ENCODE data around the gene PHF19. TPM values are rescaled to one million over a fixed set of nuclear protein-coding genes. Genes with fewer than 3 reads are reported as not detected.

The PHF19 gene
- total RNA-seq, 1 donor from 2014 or later: 44.9 TPM

GRCh38 chr9:120900824-120901223, 23.8 kb upstream of the PHF19 start:
- no peak overlapping the region for H3K4me3 ChIP-seq
- H3K27ac ChIP-seq: no peak overlapping the region
- H3K27me3 ChIP-seq: no peaks in the 10 kb centered on the region
- intact Hi-C loops (cut with DNase I): no loop called here
- no peak for DNase-seq (ENCODE audit: extremely low spot score in 2 of 2)
- no peaks in the 10 kb centered on the region for H3K9me3 ChIP-seq
- TF ChIP-seq CTCF (IDR thresholded peaks at IDR 0.05): no peak
- TF ChIP-seq POLR2AphosphoS5 (IDR thresholded peaks at IDR 0.05; ENCODE audit: insufficient read depth in 1 of 2, low read depth in 1 of 2): no peak
- no peak for TF ChIP-seq POLR2A (IDR thresholded peaks at IDR 0.05)
- H3K4me1 ChIP-seq: peaks cover 7% of the 10 kb centered on the region
- H3K36me3 ChIP-seq: no peaks in the 10 kb centered on the region

GRCh38 chr9:120899490-120900068, 22.6 kb upstream of the PHF19 start:
- no peak for DNase-seq (ENCODE audit: extremely low spot score in 2 of 2)
- H3K27ac ChIP-seq: no peak overlapping the region
- H3K36me3 ChIP-seq: no peaks in the 10 kb centered on the region
- H3K9me3 ChIP-seq: no peaks in the 10 kb centered on the region
- no peaks in the 10 kb centered on the region for H3K27me3 ChIP-seq
- no peak overlapping the region for H3K4me3 ChIP-seq
- intact Hi-C loops (cut with DNase I): no loop called here
- TF ChIP-seq POLR2A (IDR thresholded peaks at IDR 0.05) (no peak), POLR2AphosphoS5 (IDR thresholded peaks at IDR 0.05; ENCODE audit: insufficient read depth in 1 of 2, low read depth in 1 of 2) (no peak), CTCF (IDR thresholded peaks at IDR 0.05) (no peak)
- H3K4me1 ChIP-seq: peaks cover 13% of the 10 kb centered on the region

- H3K27ac ChIP-seq: no peak overlapping the region
- H3K27me3 ChIP-seq: no peaks in the 10 kb centered on the region
- H3K36me3 ChIP-seq: no peaks in the 10 kb centered on the region
- no peak overlapping the region for H3K4me3 ChIP-seq
- peaks cover 24% of the 10 kb centered on the region for H3K4me1 ChIP-seq
- TF ChIP-seq POLR2AphosphoS5 (IDR thresholded peaks at IDR 0.05; ENCODE audit: insufficient read depth in 1 of 2, low read depth in 1 of 2): no peak
- no peak for TF ChIP-seq POLR2A (IDR thresholded peaks at IDR 0.05)
- no peak for TF ChIP-seq CTCF (IDR thresholded peaks at IDR 0.05)
- intact Hi-C loops (cut with DNase I): no loop called here
- no peaks in the 10 kb centered on the region for H3K9me3 ChIP-seq
- no peak for DNase-seq (ENCODE audit: extremely low spot score in 2 of 2)
These were observed 21.4 kb upstream of the PHF19 start for GRCh38 chr9:120898396-120898795.

- intact Hi-C loops (cut with DNase I): no loop called here
- TF ChIP-seq CTCF (IDR thresholded peaks at IDR 0.05) (no peak), POLR2A (IDR thresholded peaks at IDR 0.05) (no peak), POLR2AphosphoS5 (IDR thresholded peaks at IDR 0.05; ENCODE audit: insufficient read depth in 1 of 2, low read depth in 1 of 2) (no peak)
- Histone ChIP-seq H3K27me3 (no peaks in the 10 kb centered on the region), H3K4me1 (peaks cover 49% of the 10 kb centered on the region), H3K9me3 (no peaks in the 10 kb centered on the region), H3K4me3 (no peak overlapping the region), H3K27ac (no peak overlapping the region), H3K36me3 (no peaks in the 10 kb centered on the region)
- DNase-seq (ENCODE audit: extremely low spot score in 2 of 2): no peak
These were observed 19.0 kb upstream of the PHF19 start for GRCh38 chr9:120895951-120896350.

- H3K27me3 ChIP-seq: no peaks in the 10 kb centered on the region
- H3K27ac ChIP-seq: peak overlapping the region; percentile 80
- intact Hi-C loops (cut with DNase I): no loop called here
- H3K4me1 ChIP-seq: peaks cover 57% of the 10 kb centered on the region
- peak overlapping the region; percentile 25 to 35 for H3K4me3 ChIP-seq
- H3K36me3 ChIP-seq: no peaks in the 10 kb centered on the region
- no peak for TF ChIP-seq POLR2A (IDR thresholded peaks at IDR 0.05)
- TF ChIP-seq POLR2AphosphoS5 (IDR thresholded peaks at IDR 0.05; ENCODE audit: insufficient read depth in 1 of 2, low read depth in 1 of 2): peak in 1 of 2 donors; percentile 53
- TF ChIP-seq CTCF (IDR thresholded peaks at IDR 0.05): no peak
- no peak for DNase-seq (ENCODE audit: extremely low spot score in 2 of 2)
- no peaks in the 10 kb centered on the region for H3K9me3 ChIP-seq
These were observed 17.5 kb upstream of the PHF19 start for GRCh38 chr9:120894321-120895148.
